Measurements from ENCODE around the gene IGIP. TPM values are rescaled to one million over a fixed set of nuclear protein-coding genes. Genes with fewer than 3 reads are reported as not detected.

Gene IGIP
- total RNA-seq, result 1.1 and 1.4 TPM in 2 replicates
- long read RNA-seq, result 0 reads

DNA sequence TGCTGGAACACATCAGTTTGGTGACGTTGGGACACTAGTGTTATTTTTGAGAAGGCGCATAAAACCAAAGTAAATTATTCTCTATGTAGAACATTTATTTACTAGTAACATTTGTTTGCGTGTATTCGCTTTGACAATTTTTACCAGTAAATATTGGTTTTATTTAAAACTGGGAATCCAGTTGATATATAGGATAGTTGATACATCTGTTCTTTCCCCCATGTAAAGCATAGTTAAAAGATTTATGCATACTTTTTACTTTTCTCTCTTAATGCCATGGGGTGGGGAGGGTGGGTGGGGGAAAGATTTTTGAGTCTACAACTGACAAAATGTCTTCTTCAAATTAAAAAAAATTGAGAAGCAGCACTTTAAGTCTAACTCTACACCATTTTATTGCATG, at the start of gene IGIP:
IGIP (plus strand) TSS at position 301 of the 400 bp plus-strand sequence. CDS start 2,540 bp downstream, outside the sequence.
- TF ChIP-seq, protein P1, sequence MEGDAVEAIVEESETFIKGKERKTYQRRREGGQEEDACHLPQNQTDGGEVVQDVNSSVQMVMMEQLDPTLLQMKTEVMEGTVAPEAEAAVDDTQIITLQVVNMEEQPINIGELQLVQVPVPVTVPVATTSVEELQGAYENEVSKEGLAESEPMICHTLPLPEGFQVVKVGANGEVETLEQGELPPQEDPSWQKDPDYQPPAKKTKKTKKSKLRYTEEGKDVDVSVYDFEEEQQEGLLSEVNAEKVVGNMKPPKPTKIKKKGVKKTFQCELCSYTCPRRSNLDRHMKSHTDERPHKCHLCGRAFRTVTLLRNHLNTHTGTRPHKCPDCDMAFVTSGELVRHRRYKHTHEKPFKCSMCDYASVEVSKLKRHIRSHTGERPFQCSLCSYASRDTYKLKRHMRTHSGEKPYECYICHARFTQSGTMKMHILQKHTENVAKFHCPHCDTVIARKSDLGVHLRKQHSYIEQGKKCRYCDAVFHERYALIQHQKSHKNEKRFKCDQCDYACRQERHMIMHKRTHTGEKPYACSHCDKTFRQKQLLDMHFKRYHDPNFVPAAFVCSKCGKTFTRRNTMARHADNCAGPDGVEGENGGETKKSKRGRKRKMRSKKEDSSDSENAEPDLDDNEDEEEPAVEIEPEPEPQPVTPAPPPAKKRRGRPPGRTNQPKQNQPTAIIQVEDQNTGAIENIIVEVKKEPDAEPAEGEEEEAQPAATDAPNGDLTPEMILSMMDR (conservative IDR thresholded peaks at IDR 0.05), result no peak
- Mint-ChIP-seq H3K27ac (ENCODE audit: unreplicated experiment) (no peak within 1 kb of the TSS), H3K9me3 (no peaks in the 10 kb centered on the region), H3K4me1 (no peaks in the 10 kb centered on the region), H3K4me3 (no peak within 1 kb of the TSS), H3K36me3 (ENCODE audit: low read depth) (no peaks in the 10 kb centered on the region), H3K27me3 (ENCODE audit: low read depth) (peaks cover 38% of the 10 kb centered on the region)
- no peak for DNase-seq (ENCODE audit: low read depth, low spot score)

DNA sequence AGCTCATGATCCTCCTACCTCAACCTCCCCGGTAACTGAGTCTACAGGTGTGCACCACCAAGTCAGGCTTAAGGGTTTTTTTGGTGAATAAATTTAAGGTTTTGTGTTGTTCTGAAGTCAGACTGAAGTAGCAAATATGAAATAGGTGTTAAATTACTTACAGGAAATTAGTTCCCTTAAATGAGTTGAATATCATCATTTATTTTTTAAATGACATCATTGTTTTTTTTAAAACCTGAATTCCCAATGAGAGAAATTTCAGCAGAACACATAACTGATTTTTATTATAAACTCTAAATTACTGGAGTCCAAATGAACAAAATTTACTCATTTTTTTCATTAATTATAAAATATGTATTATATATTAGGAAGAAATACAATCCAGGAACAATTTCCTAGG, 49.6 kb upstream of the IGIP start:
- no peak for DNase-seq (ENCODE audit: low read depth, low spot score)
- no peaks in the 10 kb centered on the region for H3K36me3 Mint-ChIP-seq (ENCODE audit: low read depth)
- H3K4me1 Mint-ChIP-seq, result no peaks in the 10 kb centered on the region
- no peak overlapping the region for H3K27ac Mint-ChIP-seq (ENCODE audit: unreplicated experiment)
- no peak overlapping the region for H3K4me3 Mint-ChIP-seq
- H3K27me3 Mint-ChIP-seq (ENCODE audit: low read depth), result peaks cover 96% of the 10 kb centered on the region
- TF ChIP-seq, protein P1 (conservative IDR thresholded peaks at IDR 0.05), result no peak
- no peaks in the 10 kb centered on the region for H3K9me3 Mint-ChIP-seq

DNA sequence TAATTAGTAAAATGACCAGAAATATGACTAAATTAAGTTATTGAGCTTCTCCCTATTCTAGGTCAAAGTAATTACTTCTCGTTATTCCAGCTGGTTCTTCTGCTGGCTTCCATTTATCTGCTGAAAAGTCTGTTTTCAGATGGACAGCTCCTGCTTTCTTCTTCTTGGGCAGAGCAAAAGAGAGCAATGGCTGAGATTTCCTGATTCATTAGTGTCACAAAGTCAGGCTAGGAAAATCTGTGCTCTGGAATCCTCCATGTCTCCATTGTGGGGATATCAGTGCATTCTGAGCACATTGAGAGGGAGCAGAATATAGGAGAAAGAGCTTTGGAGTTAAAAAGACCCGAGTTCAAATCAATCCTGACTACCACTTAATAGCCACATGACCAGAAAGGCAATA, 48.9 kb upstream of the IGIP start:
- Mint-ChIP-seq H3K9me3 (no peaks in the 10 kb centered on the region), H3K27ac (ENCODE audit: unreplicated experiment) (no peak overlapping the region), H3K36me3 (ENCODE audit: low read depth) (no peaks in the 10 kb centered on the region), H3K27me3 (ENCODE audit: low read depth) (peaks cover 96% of the 10 kb centered on the region), H3K4me3 (no peak overlapping the region), H3K4me1 (no peaks in the 10 kb centered on the region)
- TF ChIP-seq, protein P1 (conservative IDR thresholded peaks at IDR 0.05), result no peak
- DNase-seq (ENCODE audit: low read depth, low spot score), result no peak

DNA sequence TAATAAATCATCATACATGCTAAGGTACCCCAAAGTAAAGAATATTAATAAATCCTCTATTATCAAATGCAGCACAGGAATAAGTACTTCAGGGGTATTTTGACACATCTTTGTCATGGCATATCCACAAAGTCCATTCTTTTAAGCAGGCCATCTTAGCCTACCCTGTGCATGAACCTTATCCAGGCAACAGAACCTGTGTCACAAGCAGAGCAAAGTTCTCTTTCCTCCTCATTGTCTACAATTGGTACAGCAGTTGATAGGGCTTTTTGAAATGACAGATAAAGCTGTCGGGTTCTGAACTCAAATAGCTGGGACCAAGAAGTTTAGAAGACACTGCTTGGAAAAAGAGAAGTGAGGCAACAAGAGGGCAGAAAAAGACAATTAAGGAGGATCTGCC, 42.6 kb upstream of the IGIP start:
- Mint-ChIP-seq H3K4me3 (no peak overlapping the region), H3K9me3 (no peaks in the 10 kb centered on the region), H3K27me3 (ENCODE audit: low read depth) (peaks cover 98% of the 10 kb centered on the region), H3K27ac (ENCODE audit: unreplicated experiment) (no peak overlapping the region), H3K36me3 (ENCODE audit: low read depth) (no peaks in the 10 kb centered on the region), H3K4me1 (no peaks in the 10 kb centered on the region)
- no peak for DNase-seq (ENCODE audit: low read depth, low spot score)
- TF ChIP-seq, protein P1 (conservative IDR thresholded peaks at IDR 0.05), result no peak

DNA sequence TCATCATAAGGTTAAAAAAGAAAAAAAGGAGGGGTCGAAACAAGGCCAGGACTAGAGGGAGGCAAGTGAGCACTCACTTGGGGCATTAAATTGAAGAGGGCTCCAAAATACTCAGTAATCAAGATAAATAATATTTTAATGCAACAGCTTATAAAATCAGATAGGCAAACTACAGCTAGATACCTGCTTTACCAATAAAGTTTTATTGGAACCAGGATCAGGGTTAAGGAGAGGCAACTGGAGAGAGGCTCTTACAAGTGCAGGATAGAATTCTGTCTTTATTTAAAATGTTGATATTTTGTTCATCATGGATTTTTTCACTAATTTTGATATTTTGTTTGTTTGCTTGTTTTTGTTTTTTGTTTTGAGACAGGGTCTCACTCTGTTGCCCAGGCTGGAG, 42.1 kb upstream of the IGIP start:
- H3K9me3 Mint-ChIP-seq, result no peaks in the 10 kb centered on the region
- H3K27me3 Mint-ChIP-seq (ENCODE audit: low read depth), result peaks cover 94% of the 10 kb centered on the region
- no peak overlapping the region for H3K4me3 Mint-ChIP-seq
- no peaks in the 10 kb centered on the region for H3K4me1 Mint-ChIP-seq
- H3K36me3 Mint-ChIP-seq (ENCODE audit: low read depth), result no peaks in the 10 kb centered on the region
- no peak overlapping the region for H3K27ac Mint-ChIP-seq (ENCODE audit: unreplicated experiment)
- TF ChIP-seq, protein P1 (conservative IDR thresholded peaks at IDR 0.05), result no peak
- DNase-seq (ENCODE audit: low read depth, low spot score), result no peak

DNA sequence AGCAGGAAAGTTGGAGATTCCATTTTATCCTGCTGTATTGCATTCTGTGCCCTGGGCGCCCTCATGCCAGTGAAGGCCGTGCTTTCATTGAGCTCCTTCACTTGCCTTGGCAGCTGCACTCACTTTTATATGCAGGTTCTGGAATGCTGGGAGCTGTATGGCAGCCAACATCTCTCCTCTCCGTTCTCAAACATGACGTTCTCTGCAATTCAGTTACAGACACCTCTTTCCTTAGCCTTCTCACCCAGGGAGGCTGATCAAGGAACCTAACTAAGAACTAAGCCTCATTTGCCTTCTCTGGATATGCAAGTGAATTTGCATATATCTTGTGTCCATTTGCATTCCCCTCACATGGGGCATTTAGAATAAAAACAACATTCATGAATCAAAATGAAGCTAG, 41.2 kb upstream of the IGIP start:
- no peak for DNase-seq (ENCODE audit: low read depth, low spot score)
- TF ChIP-seq, protein P1 (conservative IDR thresholded peaks at IDR 0.05), result no peak
- Mint-ChIP-seq H3K9me3 (peaks cover 4% of the 10 kb centered on the region), H3K27ac (ENCODE audit: unreplicated experiment) (no peak overlapping the region), H3K4me3 (no peak overlapping the region), H3K27me3 (ENCODE audit: low read depth) (peaks cover 93% of the 10 kb centered on the region), H3K4me1 (no peaks in the 10 kb centered on the region), H3K36me3 (ENCODE audit: low read depth) (no peaks in the 10 kb centered on the region)
